Activated CD8-positive, alpha-beta memory T cell treated with anti-CD3 and anti-CD28 coated beads for 4 hours (primary cell): ENCODE results near the gene C5orf63.
"Not testable (repeated sequence)": the region's sequence is repeated elsewhere in the genome, so short reads cannot be mapped to it uniquely, and the experiment has no call there.

Experiments
- DNase-seq, 2 donors: peaks; one replicate each; pipeline ENCODE4 v3.0.0-alpha.2; 2020; ENCODE audit warnings: low read depth in 2 of 2

C5orf63 gene

GRCh38 chr5:127008300-127008975 is 64.9 kb downstream of the C5orf63 start:
- DNase-seq: no peak

- no peak for DNase-seq
These were observed 65.8 kb downstream of the C5orf63 start for GRCh38 chr5:127007522-127007921.

- no peak for DNase-seq
These were observed 66.6 kb downstream of the C5orf63 start for GRCh38 chr5:127006744-127007143.

GRCh38 chr5:127005282-127005681 is 68.0 kb downstream of the C5orf63 start:
- DNase-seq: not testable (repeated sequence)

GRCh38 chr5:127004721-127005120 is 68.6 kb downstream of the C5orf63 start:
- DNase-seq: no peak

- no peak for DNase-seq
These were observed 69.4 kb downstream of the C5orf63 start for GRCh38 chr5:127003798-127004495.

- DNase-seq: no peak
These were observed 70.9 kb downstream of the C5orf63 start for GRCh38 chr5:127002390-127002789.

- DNase-seq: no peak
These were observed 71.5 kb downstream of the C5orf63 start for GRCh38 chr5:127001621-127002296.
